Panc1 (cell line): ENCODE results near the gene WDR70. TPM values are rescaled to one million over a fixed set of nuclear protein-coding genes. Genes with fewer than 3 reads are reported as not detected.
"Not testable (repeated sequence)": the region's sequence is repeated elsewhere in the genome, so short reads cannot be mapped to it uniquely, and the experiment has no call there.

Source experiments
- ATAC-seq: fragments of 200-7000 bp; cut with Tn5 transposase; 2 replicates; pipeline ENCODE4 v1.9.1; 2020; ENCODE audit warnings: mild to moderate bottlenecking, moderate library complexity
- BruUV-seq: library from RNA; stranded (reverse); fragments of 400-500 nt; replicated peaks from 2 replicates; lab custom pipeline; 2021; lab: Mats Ljungman, UMichigan
- CTCF ChIA-PET: fragments of 300-600 bp; sonication (Branson Sonifier 250); formaldehyde crosslinking; loops from one replicate; lab custom pipeline; 2022; ENCODE audit warnings: antibody characterized with exemption; lab: Charles Lee
- POLR2A ChIA-PET: fragments of 300-600 bp; sonication (Branson Sonifier 250); formaldehyde crosslinking; loops from one replicate; lab custom pipeline; 2022; ENCODE audit warnings: antibody characterized with exemption; lab: Charles Lee
- DNase-seq: peaks from one replicate; pipeline ENCODE4 v3.0.0-alpha.2; 2010; ENCODE audit warnings: low read depth, low spot score
- H3K27ac ChIP-seq: 2 replicates; pipeline ENCODE4 v1.5.1; 2011; ENCODE audit warnings: mild to moderate bottlenecking, low read length, inconsistent platforms
- H3K27me3 ChIP-seq: fragments of 200-500 bp; sonication (Bioruptor generic); 2 replicates; pipeline ENCODE4 v1.6.0; 2014; ENCODE audit warnings: low read length, inconsistent platforms; ENCODE audit not compliant: control insufficient read depth, insufficient read depth
- H3K36me3 ChIP-seq: fragments of 200-500 bp; sonication (Bioruptor generic); 2 replicates; pipeline ENCODE4 v1.5.1; 2014; ENCODE audit warnings: inconsistent platforms, mild to moderate bottlenecking, low read length, moderate library complexity; ENCODE audit not compliant: control insufficient read depth, insufficient read depth
- H3K4me1 ChIP-seq: 2 replicates; pipeline ENCODE4 v1.5.1; 2011; ENCODE audit warnings: inconsistent platforms, mild to moderate bottlenecking, low read length, moderate library complexity; ENCODE audit not compliant: control insufficient read depth, insufficient read depth
- H3K4me3 ChIP-seq, 2 experiments: 2 replicates each; pipeline ENCODE4 v1.5.1; 2011 to 2012; ENCODE audit warnings: low read depth in 2 of 2, low read length in 2 of 2, mild to moderate bottlenecking in 2 of 2, inconsistent platforms in 1 of 2, moderate library complexity in 1 of 2
- H3K9me3 ChIP-seq: fragments of 200-500 bp; sonication (Bioruptor generic); 2 replicates; pipeline ENCODE4 v1.5.1; 2014; ENCODE audit warnings: low read depth, mild to moderate bottlenecking, inconsistent platforms, low read length, moderate library complexity; ENCODE audit not compliant: control insufficient read depth, insufficient read depth
- POLR2AphosphoS5 ChIP-seq: IDR thresholded peaks from 2 replicates; pipeline ENCODE4 v1.6.1; 2012; ENCODE audit warnings: mild to moderate bottlenecking, low read depth, low read length, moderate library complexity
- SIN3A ChIP-seq: IDR thresholded peaks from 2 replicates; pipeline ENCODE4 v1.6.1; 2012; ENCODE audit warnings: low read depth, mild to moderate bottlenecking, low read length, moderate library complexity, borderline replicate concordance; ENCODE audit not compliant: insufficient read depth
- TCF7L2 ChIP-seq: IDR thresholded peaks from 2 replicates; pipeline ENCODE4 v1.6.1; 2011; ENCODE audit warnings: mild to moderate bottlenecking, low read depth, low read length, inconsistent platforms
- in situ Hi-C: cut with HindIII; loops from 2 replicates; pipeline ENCODE4 v1.10.0; 2016; ENCODE audit warnings: low sequenced_read_pairs, low pct_unique_long_range_greater_than_20kb
- intact Hi-C: fragments of 100-400 bp; cut with micrococcal nuclease; formaldehyde crosslinking; loops from one replicate; pipeline ENCODE4 v1.10.0; 2022; ENCODE audit not compliant: unreplicated experiment
- total RNA-seq: library from RNA; stranded (reverse); gene quantifications from one replicate; pipeline ENCODE4 v1.2.1, GENCODE V29; 2021; ENCODE audit not compliant: unreplicated experiment
- TF ChIP-seq, protein P1 (sequence below): fragments of 450-650 bp; IDR thresholded peaks from 2 replicates; pipeline ENCODE4 v1.5.1; 2017; ENCODE audit warnings: mild to moderate bottlenecking
- TF ChIP-seq, protein P2 (sequence below), 2 experiments: IDR thresholded peaks; 2 replicates each; pipeline ENCODE4 v1.6.1; 2011 to 2012; ENCODE audit warnings: low read depth in 2 of 2, control low read depth in 1 of 2, low read length in 1 of 2, mild to moderate bottlenecking in 1 of 2, moderate library complexity in 1 of 2; ENCODE audit not compliant: insufficient read depth in 1 of 2

Gene WDR70
- total RNA-seq, 1 experiment from 2014 or later, result 29.5 TPM

DNA sequence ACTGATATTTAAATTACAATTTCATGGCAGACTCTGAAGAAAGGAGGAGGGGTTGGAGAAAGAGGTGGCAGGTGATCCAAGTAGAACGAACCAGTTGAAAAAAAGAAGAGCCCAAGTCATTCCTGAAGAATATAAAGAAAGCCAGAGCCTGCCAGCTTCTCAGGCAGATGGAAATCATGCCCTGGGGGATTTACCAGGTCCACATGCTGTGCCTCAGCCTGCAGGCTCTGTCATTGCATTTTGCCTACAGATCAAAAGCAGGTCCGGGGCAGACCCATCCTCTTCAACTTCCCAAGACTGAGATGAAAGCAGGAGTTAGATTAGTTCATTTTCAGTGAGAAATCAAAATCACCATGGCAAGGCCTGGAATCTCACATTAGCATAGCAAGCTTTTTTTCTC lies 412.2 kb downstream of the WDR70 start:
- POLR2A ChIA-PET, result no interaction called here

DNA sequence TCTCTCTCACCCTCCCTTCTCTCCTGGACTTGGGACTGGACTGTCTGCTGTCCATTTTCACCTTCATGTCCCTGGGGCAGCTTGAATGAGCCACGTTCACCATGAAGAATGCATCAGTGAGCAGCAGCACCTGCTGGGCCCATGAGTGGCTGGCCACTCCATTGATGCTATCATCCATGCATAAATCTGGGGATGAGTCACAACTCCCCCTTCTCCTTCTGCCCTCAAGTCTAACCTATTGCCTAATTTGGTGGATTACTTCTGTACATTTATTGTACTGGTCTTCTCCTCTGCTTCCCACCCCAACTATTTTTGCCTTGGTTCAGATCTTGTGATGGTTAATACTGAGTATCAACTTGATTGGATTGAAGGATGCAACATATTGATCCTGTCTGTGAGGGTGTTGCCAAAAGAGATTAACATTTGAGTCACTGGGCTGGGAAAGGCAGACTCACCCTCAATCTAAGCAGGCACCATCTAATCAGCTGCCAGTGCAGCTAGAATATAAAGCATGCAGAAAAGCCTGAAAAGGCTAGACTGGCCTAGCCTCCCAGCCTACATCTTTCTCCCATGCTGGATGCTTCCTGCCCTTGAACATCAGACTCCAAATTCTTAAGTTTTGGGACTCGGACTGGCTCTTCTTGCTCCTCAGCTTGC lies 414.0 kb downstream of the WDR70 start:
- Histone ChIP-seq H3K27me3 (no peaks in the 10 kb centered on the region), H3K36me3 (no peaks in the 10 kb centered on the region), H3K4me1 (no peaks in the 10 kb centered on the region), H3K4me3 (no peak overlapping the region), H3K9me3 (no peaks in the 10 kb centered on the region), H3K27ac (no peak overlapping the region)
- no TSS peak for BruUV-seq
- in situ Hi-C loops (no loop called here), intact Hi-C loops (no loop called here)
- ATAC-seq (no peak), DNase-seq (no peak)
- ChIA-PET CTCF (no interaction called here), POLR2A (no interaction called here)
- TF ChIP-seq TCF7L2 (no peak), SIN3A (no peak), POLR2AphosphoS5 (no peak)
- TF ChIP-seq, protein P1, sequence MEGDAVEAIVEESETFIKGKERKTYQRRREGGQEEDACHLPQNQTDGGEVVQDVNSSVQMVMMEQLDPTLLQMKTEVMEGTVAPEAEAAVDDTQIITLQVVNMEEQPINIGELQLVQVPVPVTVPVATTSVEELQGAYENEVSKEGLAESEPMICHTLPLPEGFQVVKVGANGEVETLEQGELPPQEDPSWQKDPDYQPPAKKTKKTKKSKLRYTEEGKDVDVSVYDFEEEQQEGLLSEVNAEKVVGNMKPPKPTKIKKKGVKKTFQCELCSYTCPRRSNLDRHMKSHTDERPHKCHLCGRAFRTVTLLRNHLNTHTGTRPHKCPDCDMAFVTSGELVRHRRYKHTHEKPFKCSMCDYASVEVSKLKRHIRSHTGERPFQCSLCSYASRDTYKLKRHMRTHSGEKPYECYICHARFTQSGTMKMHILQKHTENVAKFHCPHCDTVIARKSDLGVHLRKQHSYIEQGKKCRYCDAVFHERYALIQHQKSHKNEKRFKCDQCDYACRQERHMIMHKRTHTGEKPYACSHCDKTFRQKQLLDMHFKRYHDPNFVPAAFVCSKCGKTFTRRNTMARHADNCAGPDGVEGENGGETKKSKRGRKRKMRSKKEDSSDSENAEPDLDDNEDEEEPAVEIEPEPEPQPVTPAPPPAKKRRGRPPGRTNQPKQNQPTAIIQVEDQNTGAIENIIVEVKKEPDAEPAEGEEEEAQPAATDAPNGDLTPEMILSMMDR, result no peak
- TF ChIP-seq, protein P2, sequence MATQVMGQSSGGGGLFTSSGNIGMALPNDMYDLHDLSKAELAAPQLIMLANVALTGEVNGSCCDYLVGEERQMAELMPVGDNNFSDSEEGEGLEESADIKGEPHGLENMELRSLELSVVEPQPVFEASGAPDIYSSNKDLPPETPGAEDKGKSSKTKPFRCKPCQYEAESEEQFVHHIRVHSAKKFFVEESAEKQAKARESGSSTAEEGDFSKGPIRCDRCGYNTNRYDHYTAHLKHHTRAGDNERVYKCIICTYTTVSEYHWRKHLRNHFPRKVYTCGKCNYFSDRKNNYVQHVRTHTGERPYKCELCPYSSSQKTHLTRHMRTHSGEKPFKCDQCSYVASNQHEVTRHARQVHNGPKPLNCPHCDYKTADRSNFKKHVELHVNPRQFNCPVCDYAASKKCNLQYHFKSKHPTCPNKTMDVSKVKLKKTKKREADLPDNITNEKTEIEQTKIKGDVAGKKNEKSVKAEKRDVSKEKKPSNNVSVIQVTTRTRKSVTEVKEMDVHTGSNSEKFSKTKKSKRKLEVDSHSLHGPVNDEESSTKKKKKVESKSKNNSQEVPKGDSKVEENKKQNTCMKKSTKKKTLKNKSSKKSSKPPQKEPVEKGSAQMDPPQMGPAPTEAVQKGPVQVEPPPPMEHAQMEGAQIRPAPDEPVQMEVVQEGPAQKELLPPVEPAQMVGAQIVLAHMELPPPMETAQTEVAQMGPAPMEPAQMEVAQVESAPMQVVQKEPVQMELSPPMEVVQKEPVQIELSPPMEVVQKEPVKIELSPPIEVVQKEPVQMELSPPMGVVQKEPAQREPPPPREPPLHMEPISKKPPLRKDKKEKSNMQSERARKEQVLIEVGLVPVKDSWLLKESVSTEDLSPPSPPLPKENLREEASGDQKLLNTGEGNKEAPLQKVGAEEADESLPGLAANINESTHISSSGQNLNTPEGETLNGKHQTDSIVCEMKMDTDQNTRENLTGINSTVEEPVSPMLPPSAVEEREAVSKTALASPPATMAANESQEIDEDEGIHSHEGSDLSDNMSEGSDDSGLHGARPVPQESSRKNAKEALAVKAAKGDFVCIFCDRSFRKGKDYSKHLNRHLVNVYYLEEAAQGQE (IDR thresholded peaks at IDR 0.05; ENCODE audit: insufficient read depth in 1 of 2, low read depth in 2 of 2, low read length in 1 of 2), result no peak

More for the DNA sequence above, 412.2 kb downstream of the WDR70 start:
- in situ Hi-C loops (no loop called here), intact Hi-C loops (no loop called here)
- TF ChIP-seq TCF7L2, result no peak
- TF ChIP-seq, protein P1, result no peak
- TF ChIP-seq POLR2AphosphoS5, result no peak
- TF ChIP-seq SIN3A, result no peak
- TF ChIP-seq, protein P2 (IDR thresholded peaks at IDR 0.05; ENCODE audit: insufficient read depth in 1 of 2, low read depth in 2 of 2, low read length in 1 of 2), result no peak
- CTCF ChIA-PET, result no interaction called here
- ATAC-seq, result no peak
- Histone ChIP-seq H3K9me3 (no peaks in the 10 kb centered on the region), H3K4me3 (no peak overlapping the region), H3K4me1 (no peaks in the 10 kb centered on the region), H3K27ac (no peak overlapping the region), H3K27me3 (no peaks in the 10 kb centered on the region), H3K36me3 (no peaks in the 10 kb centered on the region)
- no TSS peak for BruUV-seq
- no peak for DNase-seq

DNA sequence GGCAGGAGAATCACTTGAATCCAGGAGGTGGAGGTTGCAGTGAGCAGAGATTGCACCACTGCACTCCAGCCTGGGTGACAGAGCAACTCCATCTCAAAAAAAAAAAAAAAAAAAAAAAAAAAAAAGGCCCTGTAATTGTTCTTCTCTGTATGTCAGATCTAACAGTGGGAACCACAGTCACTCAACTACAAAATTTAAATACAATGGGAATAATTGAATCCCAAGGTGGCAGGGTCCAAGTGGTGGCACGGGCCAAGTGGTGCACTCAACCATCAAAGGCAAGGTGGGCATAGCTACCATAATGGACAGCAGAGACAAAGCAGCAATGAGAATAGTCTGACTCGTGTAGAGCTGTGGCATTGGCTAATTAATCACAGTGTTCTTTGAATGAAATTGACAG lies 416.2 kb downstream of the WDR70 start:
- BruUV-seq, POLR2A ChIA-PET, H3K27me3 ChIP-seq, H3K9me3 ChIP-seq, H3K27ac ChIP-seq, ATAC-seq, intact Hi-C loops, CTCF ChIA-PET, DNase-seq, in situ Hi-C loops, H3K4me3 ChIP-seq, H3K4me1 ChIP-seq, H3K36me3 ChIP-seq: not testable (repeated sequence)
